ENCODE measurements around the gene SMARCD3. TPM values are rescaled to one million over a fixed set of nuclear protein-coding genes. Genes with fewer than 3 reads are reported as not detected.

SMARCD3 gene
- total and polyA plus RNA-seq, 8 donors, result 11.6 to 105 (median 30.3) TPM

- peaks cover 57 to 87% (median 84%) of the 10 kb centered on the region in 4 donors for H3K36me3 ChIP-seq
- H3K9me3 ChIP-seq, result no peaks in the 10 kb centered on the region
- no peak for TF ChIP-seq POLR2AphosphoS5 (IDR thresholded peaks at IDR 0.05)
- H3K27me3 ChIP-seq, result no peaks in the 10 kb centered on the region
- no peak overlapping the region for H3K27ac ChIP-seq
- no peak for DNase-seq
- H3K4me3 ChIP-seq, result no peak overlapping the region
- H3K4me1 ChIP-seq, result no peaks in the 10 kb centered on the region
- WGBS, 5 donors, result 92 to 98% (median 95%) methylated on average over 5 of the region's 5 CpGs
- intact Hi-C loops (cut with DNase I; ENCODE audit: low total_unique reads), result no loop called here
Observed at GRCh38 chr7:151215396-151215795, 33.1 kb downstream of the SMARCD3 start.

DNA sequence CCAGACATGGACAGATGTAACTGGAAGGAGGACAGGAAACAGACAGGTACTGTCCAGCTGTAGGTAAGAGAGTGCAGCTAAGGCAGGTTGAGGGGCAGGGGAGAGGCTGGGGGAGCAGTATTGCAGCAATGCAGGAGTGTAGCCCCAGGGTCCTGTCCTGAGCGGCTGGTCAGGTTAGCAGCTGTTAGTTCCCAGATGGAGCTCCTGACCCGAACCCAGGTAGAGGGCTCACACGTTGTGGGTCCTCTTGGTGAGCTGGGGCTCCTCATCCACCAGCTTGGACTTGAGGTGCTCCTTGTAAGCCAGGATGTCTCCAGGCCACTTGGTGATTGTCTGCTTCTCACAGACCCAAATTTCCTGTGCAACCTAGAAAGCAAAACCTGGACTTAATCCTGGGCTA, 34.7 kb downstream of the SMARCD3 start:
- Histone ChIP-seq H3K36me3 (peaks cover 47 to 71% (median 69%) of the 10 kb centered on the region in 4 donors), H3K4me1 (no peaks in the 10 kb centered on the region), H3K4me3 (no peak overlapping the region), H3K9me3 (no peaks in the 10 kb centered on the region), H3K27me3 (no peaks in the 10 kb centered on the region), H3K27ac (no peak overlapping the region)
- TF ChIP-seq POLR2A (IDR thresholded peaks at IDR 0.05), result no peak
- TF ChIP-seq, protein P1, sequence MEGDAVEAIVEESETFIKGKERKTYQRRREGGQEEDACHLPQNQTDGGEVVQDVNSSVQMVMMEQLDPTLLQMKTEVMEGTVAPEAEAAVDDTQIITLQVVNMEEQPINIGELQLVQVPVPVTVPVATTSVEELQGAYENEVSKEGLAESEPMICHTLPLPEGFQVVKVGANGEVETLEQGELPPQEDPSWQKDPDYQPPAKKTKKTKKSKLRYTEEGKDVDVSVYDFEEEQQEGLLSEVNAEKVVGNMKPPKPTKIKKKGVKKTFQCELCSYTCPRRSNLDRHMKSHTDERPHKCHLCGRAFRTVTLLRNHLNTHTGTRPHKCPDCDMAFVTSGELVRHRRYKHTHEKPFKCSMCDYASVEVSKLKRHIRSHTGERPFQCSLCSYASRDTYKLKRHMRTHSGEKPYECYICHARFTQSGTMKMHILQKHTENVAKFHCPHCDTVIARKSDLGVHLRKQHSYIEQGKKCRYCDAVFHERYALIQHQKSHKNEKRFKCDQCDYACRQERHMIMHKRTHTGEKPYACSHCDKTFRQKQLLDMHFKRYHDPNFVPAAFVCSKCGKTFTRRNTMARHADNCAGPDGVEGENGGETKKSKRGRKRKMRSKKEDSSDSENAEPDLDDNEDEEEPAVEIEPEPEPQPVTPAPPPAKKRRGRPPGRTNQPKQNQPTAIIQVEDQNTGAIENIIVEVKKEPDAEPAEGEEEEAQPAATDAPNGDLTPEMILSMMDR (IDR thresholded peaks at IDR 0.05), result no peak
- no peak for TF ChIP-seq POLR2AphosphoS5 (IDR thresholded peaks at IDR 0.05)
- TF ChIP-seq EP300 (IDR thresholded peaks at IDR 0.05), result no peak
- intact Hi-C loops (cut with DNase I; ENCODE audit: low total_unique reads), result no loop called here
- DNase-seq, result no peak
- 80 to 90% (median 88%) methylated on average over 3 of the region's 3 CpGs for WGBS, 5 donors

GRCh38 chr7:151212626-151213025, 35.9 kb downstream of the SMARCD3 start:
- Histone ChIP-seq H3K36me3 (peaks cover 35 to 59% (median 57%) of the 10 kb centered on the region in 4 donors), H3K9me3 (no peaks in the 10 kb centered on the region), H3K4me3 (no peak overlapping the region), H3K4me1 (no peaks in the 10 kb centered on the region), H3K27me3 (no peaks in the 10 kb centered on the region), H3K27ac (no peak overlapping the region)
- WGBS, 5 donors, result 81 to 92% (median 87%) methylated on average over 5 of the region's 5 CpGs
- TF ChIP-seq POLR2AphosphoS5 (IDR thresholded peaks at IDR 0.05), result no peak
- TF ChIP-seq POLR2A (IDR thresholded peaks at IDR 0.05), result no peak
- no peak for TF ChIP-seq EP300 (IDR thresholded peaks at IDR 0.05)
- TF ChIP-seq, protein P1 (IDR thresholded peaks at IDR 0.05), result no peak
- intact Hi-C loops (cut with DNase I; ENCODE audit: low total_unique reads), result no loop called here
- DNase-seq, result no peak

DNA sequence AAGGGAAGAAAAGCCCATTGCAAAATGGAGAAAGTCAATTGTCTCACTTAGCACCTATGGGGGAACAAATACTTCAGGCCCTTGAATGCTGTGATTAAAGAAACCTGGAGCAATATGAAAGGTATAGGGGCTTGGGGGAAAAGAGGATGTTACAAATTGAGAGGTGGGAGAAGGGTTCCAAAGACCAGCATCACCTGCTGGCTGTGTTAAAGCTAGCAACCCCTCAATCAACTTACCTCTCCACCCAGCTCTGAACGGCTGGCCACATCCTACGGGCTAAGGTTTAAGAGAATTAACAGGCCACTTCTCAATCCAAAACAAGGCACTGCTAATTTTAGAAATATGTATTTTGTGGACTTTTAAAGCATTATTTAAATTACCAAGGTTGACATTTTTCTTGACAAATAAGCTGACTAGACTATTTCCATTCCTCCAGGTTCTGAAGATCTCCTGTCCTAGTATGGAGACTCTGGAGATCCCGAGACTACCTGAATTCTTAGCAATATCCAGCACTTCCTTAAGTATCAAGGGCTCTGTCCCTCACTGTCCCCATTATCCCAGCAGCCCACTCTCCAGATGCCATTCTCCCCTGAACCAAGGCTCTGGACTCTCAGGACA, 37.2 kb downstream of the SMARCD3 start:
- TF ChIP-seq POLR2AphosphoS5 (IDR thresholded peaks at IDR 0.05), result no peak
- no peak for TF ChIP-seq EP300 (IDR thresholded peaks at IDR 0.05)
- TF ChIP-seq, protein P1 (IDR thresholded peaks at IDR 0.05), result no peak
- TF ChIP-seq POLR2A (IDR thresholded peaks at IDR 0.05), result no peak
- Histone ChIP-seq H3K4me3 (no peak overlapping the region), H3K9me3 (no peaks in the 10 kb centered on the region), H3K4me1 (no peaks in the 10 kb centered on the region), H3K27me3 (peaks cover 0 to 5% (median 3%) of the 10 kb centered on the region in 3 donors), H3K36me3 (peaks cover 29 to 45% (median 43%) of the 10 kb centered on the region in 4 donors), H3K27ac (no peak overlapping the region)
- no peak for DNase-seq
- intact Hi-C loops (cut with DNase I; ENCODE audit: low total_unique reads), result no loop called here
- 75 to 87% (median 80%) methylated on average over 3 of the region's 3 CpGs for WGBS, 5 donors
